ENCODE data around the gene KIAA1217. TPM values are rescaled to one million over a fixed set of nuclear protein-coding genes. Genes with fewer than 3 reads are reported as not detected.

Gene KIAA1217
- total RNA-seq, 3 donors from 2014 or later: 49.5 to 94.5 (median 63.9) TPM

GRCh38 chr10:24390146-24390700, 181.3 kb downstream of the KIAA1217 start:
- intact Hi-C loops (cut with DNase I, micrococcal nuclease): no loop called here

GRCh38 chr10:24390746-24391145, 181.8 kb downstream of the KIAA1217 start:
- no peak for ATAC-seq
- intact Hi-C loops (cut with DNase I, micrococcal nuclease): no loop called here

More at GRCh38 chr10:24390146-24390700, 181.3 kb downstream of the KIAA1217 start:
- Histone ChIP-seq H3K9me3 (no peaks in the 10 kb centered on the region), H3K4me1 (ENCODE audit: low read depth) (no peaks in the 10 kb centered on the region), H3K36me3 (ENCODE audit: low read depth) (no peaks in the 10 kb centered on the region), H3K4me3 (no peak overlapping the region)
- ATAC-seq: no peak
- no peak for TF ChIP-seq CTCF (IDR thresholded peaks at IDR 0.05)
- no peak for DNase-seq

GRCh38 chr10:24393201-24393600, 184.3 kb downstream of the KIAA1217 start:
- no peak overlapping the region for H3K4me3 ChIP-seq
- intact Hi-C loops (cut with DNase I, micrococcal nuclease): no loop called here
- H3K9me3 ChIP-seq: no peaks in the 10 kb centered on the region
- no peak for TF ChIP-seq CTCF (IDR thresholded peaks at IDR 0.05)
- ATAC-seq (no peak), DNase-seq (no peak)
- H3K36me3 ChIP-seq (ENCODE audit: low read depth): no peaks in the 10 kb centered on the region
- no peaks in the 10 kb centered on the region for H3K4me1 ChIP-seq (ENCODE audit: low read depth)

More at GRCh38 chr10:24390746-24391145, 181.8 kb downstream of the KIAA1217 start:
- H3K4me3 ChIP-seq: no peak overlapping the region
- no peaks in the 10 kb centered on the region for H3K4me1 ChIP-seq (ENCODE audit: low read depth)
- no peak for DNase-seq
- H3K36me3 ChIP-seq (ENCODE audit: low read depth): no peaks in the 10 kb centered on the region
- TF ChIP-seq CTCF (IDR thresholded peaks at IDR 0.05): no peak
- H3K9me3 ChIP-seq: no peaks in the 10 kb centered on the region

GRCh38 chr10:24394461-24395190, 185.7 kb downstream of the KIAA1217 start:
- no peak for TF ChIP-seq CTCF (IDR thresholded peaks at IDR 0.05)
- DNase-seq: no peak
- ATAC-seq: no peak
- no peaks in the 10 kb centered on the region for H3K36me3 ChIP-seq (ENCODE audit: low read depth)
- no peak overlapping the region for H3K4me3 ChIP-seq
- intact Hi-C loops (cut with DNase I, micrococcal nuclease): no loop called here
- no peaks in the 10 kb centered on the region for H3K4me1 ChIP-seq (ENCODE audit: low read depth)
- no peaks in the 10 kb centered on the region for H3K9me3 ChIP-seq

GRCh38 chr10:24396396-24396795, 187.5 kb downstream of the KIAA1217 start:
- H3K4me1 ChIP-seq (ENCODE audit: low read depth): no peaks in the 10 kb centered on the region
- intact Hi-C loops (cut with DNase I, micrococcal nuclease): no loop called here
- TF ChIP-seq CTCF (IDR thresholded peaks at IDR 0.05): no peak
- H3K4me3 ChIP-seq: no peak overlapping the region
- H3K9me3 ChIP-seq: no peaks in the 10 kb centered on the region
- H3K36me3 ChIP-seq (ENCODE audit: low read depth): no peaks in the 10 kb centered on the region
- DNase-seq (no peak), ATAC-seq (no peak)
